Measurements from ENCODE around the gene CDCA4. TPM values are rescaled to one million over a fixed set of nuclear protein-coding genes. Genes with fewer than 3 reads are reported as not detected.

CDCA4 gene
- total RNA-seq, 1 experiment from 2014 or later: 57.7 TPM

GRCh38 chr14:105053421-105053820 lies 32.5 kb upstream of the CDCA4 start:
- no peak overlapping the region for H3T11ph ChIP-seq (ENCODE audit: low read length)
- no peak overlapping the region for H2BK20ac ChIP-seq (ENCODE audit: low read depth, low read length, poor library complexity, severe bottlenecking)
- no peak overlapping the region for H3K4me2 ChIP-seq (ENCODE audit: insufficient read depth, insufficient read length, low read length)
- H3K79me1 ChIP-seq (ENCODE audit: insufficient read depth, low read depth, low read length, poor library complexity, severe bottlenecking): no peaks in the 10 kb centered on the region
- H4K8ac ChIP-seq (replicated peaks; ENCODE audit: insufficient read length, low read depth, low read length): no peak overlapping the region
- Mint-ChIP-seq H3K36me3 (ENCODE audit: insufficient read depth in 1 of 3, low read depth in 3 of 3) (no peaks in the 10 kb centered on the region; a peak in 1 of 7 replicates), H3K9me3 (no peaks in the 10 kb centered on the region), H3K4me1 (peaks cover 17 to 24% of the 10 kb centered on the region in 2 experiments), H3K27ac (no peak overlapping the region), H3K27me3 (ENCODE audit: low read depth) (peaks cover 11% of the 10 kb centered on the region), H3K4me3 (no peak overlapping the region)
- H3K56ac ChIP-seq (ENCODE audit: insufficient read length, low read depth, low read length): no peak overlapping the region
- no peak overlapping the region for H2AK5ac ChIP-seq (ENCODE audit: insufficient read length, low read length)
- no peaks in the 10 kb centered on the region for H3K4me1 ChIP-seq (ENCODE audit: insufficient read depth, low read length)
- TF ChIP-seq, protein P1, sequence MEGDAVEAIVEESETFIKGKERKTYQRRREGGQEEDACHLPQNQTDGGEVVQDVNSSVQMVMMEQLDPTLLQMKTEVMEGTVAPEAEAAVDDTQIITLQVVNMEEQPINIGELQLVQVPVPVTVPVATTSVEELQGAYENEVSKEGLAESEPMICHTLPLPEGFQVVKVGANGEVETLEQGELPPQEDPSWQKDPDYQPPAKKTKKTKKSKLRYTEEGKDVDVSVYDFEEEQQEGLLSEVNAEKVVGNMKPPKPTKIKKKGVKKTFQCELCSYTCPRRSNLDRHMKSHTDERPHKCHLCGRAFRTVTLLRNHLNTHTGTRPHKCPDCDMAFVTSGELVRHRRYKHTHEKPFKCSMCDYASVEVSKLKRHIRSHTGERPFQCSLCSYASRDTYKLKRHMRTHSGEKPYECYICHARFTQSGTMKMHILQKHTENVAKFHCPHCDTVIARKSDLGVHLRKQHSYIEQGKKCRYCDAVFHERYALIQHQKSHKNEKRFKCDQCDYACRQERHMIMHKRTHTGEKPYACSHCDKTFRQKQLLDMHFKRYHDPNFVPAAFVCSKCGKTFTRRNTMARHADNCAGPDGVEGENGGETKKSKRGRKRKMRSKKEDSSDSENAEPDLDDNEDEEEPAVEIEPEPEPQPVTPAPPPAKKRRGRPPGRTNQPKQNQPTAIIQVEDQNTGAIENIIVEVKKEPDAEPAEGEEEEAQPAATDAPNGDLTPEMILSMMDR (conservative IDR thresholded peaks at IDR 0.05): no peak
- H2BK5ac ChIP-seq (ENCODE audit: insufficient read length, low read length): no peak overlapping the region
- H2BK120ac ChIP-seq (ENCODE audit: low read depth, low read length, poor library complexity, severe bottlenecking): no peak overlapping the region
- H3K9me3 ChIP-seq (ENCODE audit: control insufficient read depth, low read depth, low read length): no peaks in the 10 kb centered on the region
- H3K23me2 ChIP-seq (ENCODE audit: insufficient read length, low read depth, low read length, poor library complexity, severe bottlenecking): no peaks in the 10 kb centered on the region
- H4K91ac ChIP-seq (ENCODE audit: insufficient read length, low read depth, low read length): no peak overlapping the region
- no CpG with 5 or more reads among the region's 6 CpGs for WGBS (ENCODE audit: extremely low coverage, insufficient read length, low lambda C conversion rate)
- H2BK15ac ChIP-seq (ENCODE audit: low read depth, low read length): no peak overlapping the region
- no peak overlapping the region for H2AFZ ChIP-seq (ENCODE audit: low read length)
- no peak for DNase-seq
- H3K18ac ChIP-seq (ENCODE audit: insufficient read length, low read depth, low read length): no peak overlapping the region
- H3K4ac ChIP-seq (ENCODE audit: low read depth, low read length): no peak overlapping the region
- H4K5ac ChIP-seq (ENCODE audit: insufficient read length, low read depth, low read length): no peak overlapping the region
- H3K9ac ChIP-seq (ENCODE audit: extremely low read depth, insufficient read length, low read length): no peak overlapping the region
- H3K14ac ChIP-seq (ENCODE audit: insufficient read depth, low read length): no peak overlapping the region
- no peaks in the 10 kb centered on the region for H4K20me1 ChIP-seq (ENCODE audit: control insufficient read depth, insufficient read depth, insufficient read length)
- no peak overlapping the region for H2BK12ac ChIP-seq (ENCODE audit: insufficient read length, low read depth, low read length)
- H3K79me2 ChIP-seq (ENCODE audit: insufficient read depth, low read length): no peaks in the 10 kb centered on the region
- no peak overlapping the region for H3K27ac ChIP-seq (ENCODE audit: insufficient read length, low read depth, low read length)
- no peak overlapping the region for H3K23ac ChIP-seq (ENCODE audit: insufficient read length, low read depth, low read length)
- H3K27me3 ChIP-seq (ENCODE audit: insufficient read depth, low read length): peaks cover 8% of the 10 kb centered on the region
